ENCODE data around the gene NAXE.
A peak's percentile ranks its signal among the peaks of the same experiment; 100 is the strongest.
"Not testable (repeated sequence)": the region's sequence is repeated elsewhere in the genome, so short reads cannot be mapped to it uniquely, and the experiment has no call there.

Gene NAXE

GRCh38 chr1:156623946-156624813, 32.6 kb downstream of the NAXE start:
- peak in 1 of 4 experiments; percentile 16 for DNase-seq

- DNase-seq: no peak
Observed at GRCh38 chr1:156624814-156625435, 33.3 kb downstream of the NAXE start.

- peak; percentile 31 to 72 (median 63) for DNase-seq
Observed at GRCh38 chr1:156625436-156626078, 34.0 kb downstream of the NAXE start.

GRCh38 chr1:156626079-156626438, 34.5 kb downstream of the NAXE start:
- no peak for DNase-seq

- DNase-seq: no peak
Observed at GRCh38 chr1:156627313-156627880, 35.8 kb downstream of the NAXE start.

- DNase-seq: no peak
Observed at GRCh38 chr1:156629823-156630449, 38.4 kb downstream of the NAXE start.

- not testable (repeated sequence) for DNase-seq
Observed at GRCh38 chr1:156631152-156631551, 39.6 kb downstream of the NAXE start.

- DNase-seq: no peak
Observed at GRCh38 chr1:156632355-156632754, 40.8 kb downstream of the NAXE start.

- DNase-seq: no peak
Observed at GRCh38 chr1:156638189-156638985, 46.8 kb downstream of the NAXE start.

- no peak for DNase-seq
Observed at GRCh38 chr1:156639601-156640101, 48.1 kb downstream of the NAXE start.

GRCh38 chr1:156640842-156641706, 49.5 kb downstream of the NAXE start:
- DNase-seq: no peak

- DNase-seq: no peak
Observed at GRCh38 chr1:156641761-156642264, 50.2 kb downstream of the NAXE start, which contains the start of gene BCAN. Gene BCAN, plus strand, starts transcription at chr1:156642117. Its CDS starts 3,938 bp downstream, at chr1:156646055.

GRCh38 chr1:156642265-156643048, 50.9 kb downstream of the NAXE start:
- no peak for DNase-seq

GRCh38 chr1:156643049-156643777, 51.6 kb downstream of the NAXE start:
- DNase-seq: no peak

GRCh38 chr1:156643778-156644092, 52.2 kb downstream of the NAXE start:
- DNase-seq: no peak

Data from activated naive CD4-positive, alpha-beta T cell (primary cell).